Cardiac septum (tissue), 1 donor: Measurements from ENCODE around the gene PAXX. TPM values are rescaled to one million over a fixed set of nuclear protein-coding genes. Genes with fewer than 3 reads are reported as not detected.
"Not testable (repeated sequence)": the region's sequence is repeated elsewhere in the genome, so short reads cannot be mapped to it uniquely, and the experiment has no call there.

Experiments used
- DNase-seq: peaks from one replicate; pipeline ENCODE4 v3.0.0-alpha.2; 2020; ENCODE audit warnings: low spot score
- intact Hi-C: fragments of 100-400 bp; cut with DNase I; formaldehyde crosslinking; loops from one replicate; pipeline ENCODE4 v1.14.0; 2022
- total RNA-seq: library from RNA; stranded (reverse); fragmentation: NEBNext Ultra II Directional; extraction: Animal tissue kit (Norgen Biotek cat#: 25700); gene quantifications from one replicate; pipeline ENCODE4 v1.2.1, GENCODE V29; 2021
- donor health status: DM: no; HTN: no; CAD: no.

PAXX gene
- total RNA-seq, 1 donor from 2014 or later: 26.0 TPM

GRCh38 chr9:136995772-136996311, 3.6 kb downstream of the PAXX start:
- intact Hi-C loops: no loop called here
- no peak for DNase-seq

- intact Hi-C loops: no loop called here
- no peak for DNase-seq
These were observed 4.4 kb downstream of the PAXX start, which contains the start of gene CLIC3 for GRCh38 chr9:136996361-136997292. Gene CLIC3, minus strand, starts transcription at chr9:136996568. Its CDS starts 25 bp downstream, at chr9:136996543.

GRCh38 chr9:136997371-136997770, 5.1 kb downstream of the PAXX start:
- DNase-seq: no peak
- intact Hi-C loops: no loop called here

GRCh38 chr9:136997830-136998234, 5.6 kb downstream of the PAXX start:
- intact Hi-C loops: no loop called here

GRCh38 chr9:137000177-137000930, 8.1 kb downstream of the PAXX start:
- DNase-seq: no peak
- intact Hi-C loops: no loop called here

More at GRCh38 chr9:136997830-136998234, 5.6 kb downstream of the PAXX start:
- no peak for DNase-seq

- no peak for DNase-seq
- intact Hi-C loops: no loop called here
These were observed 9.8 kb downstream of the PAXX start for GRCh38 chr9:137001857-137002645.

- intact Hi-C loops: no loop called here
- no peak for DNase-seq
These were observed 10.4 kb downstream of the PAXX start for GRCh38 chr9:137002646-137003041.

GRCh38 chr9:137004285-137004684, 12.1 kb downstream of the PAXX start:
- intact Hi-C loops, DNase-seq: not testable (repeated sequence)

- intact Hi-C loops: no loop called here
- no peak for DNase-seq
These were observed 14.1 kb downstream of the PAXX start for GRCh38 chr9:137006116-137007003.

- DNase-seq: no peak
- intact Hi-C loops: no loop called here
These were observed 15.0 kb downstream of the PAXX start for GRCh38 chr9:137007108-137007815.

GRCh38 chr9:137007816-137008270, 15.6 kb downstream of the PAXX start:
- intact Hi-C loops: no loop called here
- no peak for DNase-seq

GRCh38 chr9:137008312-137008711, 16.1 kb downstream of the PAXX start:
- intact Hi-C loops: no loop called here
- no peak for DNase-seq

- intact Hi-C loops: no loop called here
- no peak for DNase-seq
These were observed 17.0 kb downstream of the PAXX start for GRCh38 chr9:137009217-137009616.

GRCh38 chr9:137009938-137010732, 17.9 kb downstream of the PAXX start:
- intact Hi-C loops: no loop called here

GRCh38 chr9:137011156-137011555, 18.9 kb downstream of the PAXX start:
- intact Hi-C loops: no loop called here
- no peak for DNase-seq

More at GRCh38 chr9:137009938-137010732, 17.9 kb downstream of the PAXX start:
- DNase-seq: no peak

- no peak for DNase-seq
- intact Hi-C loops: no loop called here
These were observed 19.9 kb downstream of the PAXX start for GRCh38 chr9:137011907-137012675.
